HEK293T (cell line): Measurements from ENCODE around the gene ODF4.

ENCODE experiments used
- CTCF ChIA-PET: fragments of 350-600 bp; formaldehyde crosslinking; extraction: SDS; loops from one replicate; lab custom pipeline; 2021; ENCODE audit warnings: antibody characterized with exemption, inconsistent platforms; lab: Yijun Ruan, JAX
- POLR2A ChIA-PET: fragments of 350-600 bp; formaldehyde crosslinking; extraction: SDS; loops from one replicate; lab custom pipeline; 2020; ENCODE audit warnings: antibody characterized with exemption, inconsistent platforms; lab: Yijun Ruan, JAX
- DNase-seq: peaks from one replicate; pipeline ENCODE4 v3.0.0; 2012; ENCODE audit warnings: mixed read lengths; ENCODE audit errors: extremely low spot score
- ARNT ChIP-seq: fragments of 450-650 bp; IDR thresholded peaks from 2 replicates; pipeline ENCODE4 v1.6.1; 2017; ENCODE audit warnings: mild to moderate bottlenecking
- BHLHE40 ChIP-seq: fragments of 450-650 bp; IDR thresholded peaks from 2 replicates; pipeline ENCODE4 v1.6.1; 2016; ENCODE audit warnings: mild to moderate bottlenecking, moderate library complexity, borderline replicate concordance
- CTBP1 ChIP-seq: fragments of 450-650 bp; IDR thresholded peaks from 2 replicates; pipeline ENCODE4 v1.6.1; 2016; ENCODE audit warnings: borderline replicate concordance
- ELF4 ChIP-seq: fragments of 450-650 bp; IDR thresholded peaks from 2 replicates; pipeline ENCODE4 v1.6.1; 2017; ENCODE audit warnings: antibody characterized with exemption
- FOXA1 ChIP-seq: fragments of 450-650 bp; IDR thresholded peaks from 2 replicates; pipeline ENCODE4 v1.6.1; 2016; ENCODE audit warnings: mild to moderate bottlenecking
- FOXK2 ChIP-seq: fragments of 450-650 bp; IDR thresholded peaks from 2 replicates; pipeline ENCODE4 v1.6.1; 2016; ENCODE audit warnings: mild to moderate bottlenecking
- FOXM1 ChIP-seq: fragments of 450-650 bp; IDR thresholded peaks from 2 replicates; pipeline ENCODE4 v1.6.1; 2017; ENCODE audit warnings: mild to moderate bottlenecking, borderline replicate concordance
- HDGF ChIP-seq: fragments of 450-650 bp; IDR thresholded peaks from 2 replicates; pipeline ENCODE4 v1.6.1; 2017; ENCODE audit warnings: antibody characterized with exemption, borderline replicate concordance
- L3MBTL2 ChIP-seq: fragments of 450-650 bp; conservative IDR thresholded peaks from 2 replicates; pipeline ENCODE4 v1.6.1; 2016; ENCODE audit warnings: mild to moderate bottlenecking
- LEF1 ChIP-seq: fragments of 450-650 bp; IDR thresholded peaks from 2 replicates; pipeline ENCODE4 v1.6.1; 2017; ENCODE audit warnings: mild to moderate bottlenecking, borderline replicate concordance
- NFRKB ChIP-seq: fragments of 450-650 bp; IDR thresholded peaks from 2 replicates; pipeline ENCODE4 v1.6.1; 2016; ENCODE audit warnings: mild to moderate bottlenecking, moderate library complexity
- SP1 ChIP-seq: fragments of 450-650 bp; IDR thresholded peaks from 2 replicates; pipeline ENCODE4 v1.6.1; 2017
- SUZ12 ChIP-seq: fragments of 450-650 bp; IDR thresholded peaks from 2 replicates; pipeline ENCODE4 v1.6.1; 2016; ENCODE audit warnings: mild to moderate bottlenecking
- TARDBP ChIP-seq: fragments of 450-650 bp; IDR thresholded peaks from 2 replicates; pipeline ENCODE4 v1.6.1; 2016
- ZNF384 ChIP-seq: fragments of 450-650 bp; IDR thresholded peaks from 2 replicates; pipeline ENCODE4 v1.6.1; 2016
- TF ChIP-seq, protein P1 (sequence below): fragments of 450-650 bp; IDR thresholded peaks from 2 replicates; pipeline ENCODE4 v1.6.1; 2016

ODF4 gene, protein sequence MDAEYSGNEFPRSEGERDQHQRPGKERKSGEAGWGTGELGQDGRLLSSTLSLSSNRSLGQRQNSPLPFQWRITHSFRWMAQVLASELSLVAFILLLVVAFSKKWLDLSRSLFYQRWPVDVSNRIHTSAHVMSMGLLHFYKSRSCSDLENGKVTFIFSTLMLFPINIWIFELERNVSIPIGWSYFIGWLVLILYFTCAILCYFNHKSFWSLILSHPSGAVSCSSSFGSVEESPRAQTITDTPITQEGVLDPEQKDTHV

DNA sequence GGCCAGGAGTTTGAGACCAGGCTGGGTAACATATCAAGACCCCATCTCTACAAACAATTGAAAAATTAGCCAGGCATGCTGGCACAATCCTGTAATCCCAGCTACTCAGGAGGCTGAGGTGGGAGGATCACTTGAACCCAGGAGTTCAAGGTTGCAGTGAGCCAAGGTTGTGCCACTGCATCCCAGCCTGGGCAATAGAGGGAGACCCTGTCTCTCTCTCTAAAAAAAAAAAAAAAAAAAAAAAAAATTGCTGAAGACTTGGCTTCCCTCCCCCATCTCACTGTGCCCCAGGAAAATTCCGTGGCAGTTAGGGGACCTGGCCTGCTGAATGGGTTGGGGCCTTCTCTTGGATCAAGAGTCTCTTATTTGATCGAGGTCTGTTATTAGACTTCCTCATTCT lies at the start of gene ODF4:
ODF4 (plus strand) TSS at position 301 of the 400 bp plus-strand sequence. CDS start 212 bp downstream, outside the sequence.
- ChIA-PET POLR2A (no interaction called here), CTCF (no interaction called here)
- no peak for TF ChIP-seq FOXK2
- no peak for TF ChIP-seq LEF1
- TF ChIP-seq TARDBP = no peak
- no peak for TF ChIP-seq HDGF
- no peak for TF ChIP-seq FOXM1
- TF ChIP-seq NFRKB = no peak
- no peak for TF ChIP-seq ELF4
- TF ChIP-seq, protein P1, sequence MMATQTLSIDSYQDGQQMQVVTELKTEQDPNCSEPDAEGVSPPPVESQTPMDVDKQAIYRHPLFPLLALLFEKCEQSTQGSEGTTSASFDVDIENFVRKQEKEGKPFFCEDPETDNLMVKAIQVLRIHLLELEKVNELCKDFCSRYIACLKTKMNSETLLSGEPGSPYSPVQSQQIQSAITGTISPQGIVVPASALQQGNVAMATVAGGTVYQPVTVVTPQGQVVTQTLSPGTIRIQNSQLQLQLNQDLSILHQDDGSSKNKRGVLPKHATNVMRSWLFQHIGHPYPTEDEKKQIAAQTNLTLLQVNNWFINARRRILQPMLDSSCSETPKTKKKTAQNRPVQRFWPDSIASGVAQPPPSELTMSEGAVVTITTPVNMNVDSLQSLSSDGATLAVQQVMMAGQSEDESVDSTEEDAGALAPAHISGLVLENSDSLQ = no peak
- no peak for TF ChIP-seq ARNT
- TF ChIP-seq SUZ12 = no peak
- no peak for TF ChIP-seq SP1
- TF ChIP-seq L3MBTL2 = no peak
- TF ChIP-seq FOXA1 = no peak
- TF ChIP-seq ZNF384 = no peak
- no peak for TF ChIP-seq CTBP1
- TF ChIP-seq BHLHE40 = no peak
- DNase-seq = no peak

DNA sequence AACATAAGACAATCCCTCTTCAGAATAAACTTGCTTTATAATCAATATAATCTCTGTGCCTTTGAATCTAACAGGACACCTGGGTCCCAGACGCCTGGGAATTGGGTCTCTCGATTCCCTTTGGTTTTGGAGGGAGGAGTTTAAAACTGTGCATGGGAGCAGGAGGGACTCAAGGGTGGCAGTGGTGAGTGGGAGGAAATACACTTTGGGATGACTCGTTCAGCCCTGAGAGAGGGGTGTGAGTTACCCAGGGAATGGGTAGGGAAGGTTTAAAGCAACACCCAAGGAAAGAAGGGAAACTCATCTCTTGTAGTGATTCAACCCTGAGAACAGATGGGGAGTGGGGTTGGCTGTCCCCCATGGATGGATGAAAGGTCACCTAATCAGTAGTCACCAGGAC lies 49.6 kb upstream of the ODF4 start:
- POLR2A ChIA-PET = interaction anchor here (1.3 kb wide), 1 partner anchor 163 kb away, joined by 3 read pairs; no protein-coding TSS in a partner anchor
- DNase-seq = no peak
- no peak for TF ChIP-seq HDGF
- TF ChIP-seq, protein P1 = no peak
- TF ChIP-seq SUZ12 = no peak
- no peak for TF ChIP-seq ARNT
- no peak for TF ChIP-seq ZNF384
- TF ChIP-seq FOXM1 = no peak
- TF ChIP-seq CTBP1 = no peak
- no peak for TF ChIP-seq FOXA1
- TF ChIP-seq SP1 = no peak
- TF ChIP-seq L3MBTL2 = no peak
- TF ChIP-seq TARDBP = no peak
- no peak for TF ChIP-seq FOXK2
- no peak for TF ChIP-seq NFRKB
- no peak for TF ChIP-seq LEF1
- TF ChIP-seq BHLHE40 = no peak
- TF ChIP-seq ELF4 = no peak
- CTCF ChIA-PET = no interaction called here

DNA sequence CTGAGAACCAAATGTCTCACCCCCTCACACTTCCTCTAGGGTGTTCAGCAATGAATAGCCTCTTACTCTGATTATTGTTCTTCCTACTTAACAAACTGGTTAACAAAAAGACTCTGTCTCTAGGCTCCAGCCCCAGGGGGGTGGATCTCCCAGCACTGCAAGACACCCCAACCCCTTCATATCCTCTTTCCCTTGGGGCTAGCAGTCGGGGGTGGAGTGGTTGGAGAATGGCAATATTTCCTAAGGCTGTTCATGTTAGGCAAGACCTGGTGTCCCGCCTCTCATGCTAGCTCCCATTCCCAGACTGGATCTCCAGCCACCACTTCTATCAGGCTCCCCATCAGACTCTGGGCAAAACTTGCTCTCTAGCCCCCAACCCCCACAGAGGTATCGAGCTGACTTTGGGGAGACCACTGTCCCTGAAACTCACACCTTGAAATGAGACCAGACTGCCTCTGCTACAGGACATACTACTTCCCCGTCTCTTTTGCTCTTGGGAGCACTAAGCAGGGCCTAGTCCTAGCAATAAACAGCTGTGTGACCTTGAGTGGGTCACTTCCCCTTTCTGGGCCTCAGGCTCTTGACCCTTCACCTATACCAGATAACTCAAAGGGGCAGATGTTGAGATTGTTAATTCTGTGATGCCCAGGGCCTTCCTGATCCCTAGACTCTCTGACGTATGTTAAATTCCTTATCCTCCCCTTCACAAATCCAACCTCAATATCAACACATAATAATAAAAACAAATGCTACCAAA lies 46.8 kb upstream of the ODF4 start:
- ChIA-PET POLR2A (interaction anchor here (1.1 kb wide), 1 partner anchor 119 kb away, joined by 3 read pairs; no protein-coding TSS in a partner anchor), CTCF (no interaction called here)
- no peak for DNase-seq
- TF ChIP-seq NFRKB (no peak), SUZ12 (no peak), TARDBP (no peak), ARNT (no peak), HDGF (no peak), L3MBTL2 (no peak), FOXM1 (no peak), FOXK2 (no peak), CTBP1 (no peak), LEF1 (no peak), BHLHE40 (no peak), ELF4 (no peak), ZNF384 (no peak), FOXA1 (no peak), SP1 (no peak)
- TF ChIP-seq, protein P1 = no peak

DNA sequence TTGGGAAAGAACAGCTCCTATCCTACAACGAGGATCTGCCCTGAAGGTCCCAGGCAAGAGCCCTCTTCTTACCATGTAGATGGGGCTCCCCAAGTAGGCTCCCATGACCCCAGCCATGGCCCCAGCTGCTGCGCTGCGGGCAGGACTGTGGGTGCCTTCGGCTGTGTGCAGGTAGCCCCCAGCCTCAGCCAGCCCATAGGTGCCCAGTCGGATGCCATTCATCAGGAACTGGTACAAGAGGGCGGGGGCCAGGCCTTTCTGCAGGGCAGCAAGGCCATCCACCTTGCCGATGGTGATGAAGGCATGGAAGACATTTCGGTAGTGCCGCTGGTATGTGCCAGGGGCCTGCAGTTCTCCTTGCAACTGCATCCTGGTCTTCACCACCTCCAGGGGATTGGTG lies 45.3 kb upstream of the ODF4 start:
- TF ChIP-seq ELF4 (no peak), BHLHE40 (no peak), TARDBP (no peak), FOXA1 (no peak), SP1 (no peak), FOXM1 (no peak), SUZ12 (no peak), ARNT (no peak), FOXK2 (no peak), LEF1 (no peak), NFRKB (no peak), ZNF384 (no peak), L3MBTL2 (no peak), CTBP1 (no peak), HDGF (no peak)
- TF ChIP-seq, protein P1 = no peak
- POLR2A ChIA-PET = interaction anchor here (1.0 to 3.4 kb wide), 14 partner anchors 15 to 171 kb away, joined by 3 to 52 read pairs (median 4); partner anchors contain the start of genes AURKB, CTC1, NDEL1 and PFAS
- no peak for DNase-seq
- CTCF ChIA-PET = interaction anchor here (0.6 kb wide), 1 partner anchor 35 kb away, joined by 4 read pairs; no protein-coding TSS in a partner anchor
